Calu3 (cell line): Measurements from ENCODE around the gene PRMT2. TPM values are rescaled to one million over a fixed set of nuclear protein-coding genes. Genes with fewer than 3 reads are reported as not detected.

Experiments
- BruUV-seq: library from RNA; stranded (reverse); fragments of 400-500 nt; replicated peaks from 2 replicates; lab custom pipeline; 2021; lab: Mats Ljungman, UMichigan
- CTCF ChIA-PET: fragments of 300-600 bp; sonication (Branson Sonifier 250); formaldehyde crosslinking; loops from one replicate; lab custom pipeline; 2022; ENCODE audit warnings: antibody characterized with exemption; lab: Charles Lee
- DNase-seq: peaks from one replicate; pipeline ENCODE4 v3.0.0; 2022
- H3K27ac Mint-ChIP-seq: one replicate; pipeline ENCODE4 v1.8.0; 2022; ENCODE audit warnings: mixed read lengths; ENCODE audit not compliant: unreplicated experiment
- H3K27me3 Mint-ChIP-seq: one replicate; pipeline ENCODE4 v1.8.0; 2022; ENCODE audit warnings: mixed read lengths; ENCODE audit not compliant: unreplicated experiment
- H3K36me3 Mint-ChIP-seq: one replicate; pipeline ENCODE4 v1.8.0; 2022; ENCODE audit warnings: mild to moderate bottlenecking, moderate library complexity, mixed read lengths; ENCODE audit not compliant: insufficient read depth, unreplicated experiment
- H3K4me1 Mint-ChIP-seq: one replicate; pipeline ENCODE4 v1.8.0; 2022; ENCODE audit warnings: mild to moderate bottlenecking, low read depth, mixed read lengths; ENCODE audit not compliant: unreplicated experiment
- H3K4me3 Mint-ChIP-seq: one replicate; pipeline ENCODE4 v1.8.0; 2022; ENCODE audit warnings: mild to moderate bottlenecking, low read depth, moderate library complexity, mixed read lengths; ENCODE audit not compliant: unreplicated experiment
- H3K9me3 Mint-ChIP-seq: one replicate; pipeline ENCODE4 v1.8.0; 2022; ENCODE audit warnings: low read depth, mixed read lengths; ENCODE audit not compliant: unreplicated experiment
- intact Hi-C: fragments of 100-400 bp; cut with micrococcal nuclease; formaldehyde crosslinking; loops from one replicate; pipeline ENCODE4 v1.10.0; 2022; ENCODE audit not compliant: unreplicated experiment
- total RNA-seq: library from RNA; stranded (reverse); gene quantifications from 2 replicates; pipeline ENCODE4 v1.2.3, GENCODE V29; 2022
- TF ChIP-seq, protein P1 (sequence below): fragments of 200-600 bp; IDR thresholded peaks from one replicate; pipeline ENCODE4 v1.8.0; 2022; ENCODE audit warnings: antibody characterized with exemption; ENCODE audit not compliant: unreplicated experiment

The PRMT2 gene
- total RNA-seq, 1 experiment from 2014 or later, result 59.4 TPM

DNA sequence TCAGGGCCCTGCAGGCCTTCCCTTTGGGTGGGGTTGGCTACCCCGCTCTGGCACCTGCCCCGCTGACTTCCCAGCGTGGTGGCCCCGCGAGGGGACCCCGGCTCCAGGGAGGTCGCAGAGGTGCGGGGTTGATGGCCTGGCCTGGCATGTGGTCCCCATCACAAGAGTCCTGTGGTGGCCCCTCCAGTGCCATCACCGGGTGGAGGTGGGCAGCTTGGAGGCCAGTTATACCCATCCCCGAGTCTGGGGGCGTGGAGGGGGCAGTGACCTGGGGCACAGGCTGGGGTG lies 26.8 kb downstream of the PRMT2 start:
- Mint-ChIP-seq H3K27me3 (no peaks in the 10 kb centered on the region), H3K4me3 (no peak overlapping the region), H3K4me1 (no peaks in the 10 kb centered on the region), H3K36me3 (peaks cover 25% of the 10 kb centered on the region), H3K27ac (no peak overlapping the region), H3K9me3 (no peaks in the 10 kb centered on the region)
- CTCF ChIA-PET, result no interaction called here
- BruUV-seq, result no TSS peak
- intact Hi-C loops, result no loop called here
- DNase-seq, result no peak
- TF ChIP-seq, protein P1, sequence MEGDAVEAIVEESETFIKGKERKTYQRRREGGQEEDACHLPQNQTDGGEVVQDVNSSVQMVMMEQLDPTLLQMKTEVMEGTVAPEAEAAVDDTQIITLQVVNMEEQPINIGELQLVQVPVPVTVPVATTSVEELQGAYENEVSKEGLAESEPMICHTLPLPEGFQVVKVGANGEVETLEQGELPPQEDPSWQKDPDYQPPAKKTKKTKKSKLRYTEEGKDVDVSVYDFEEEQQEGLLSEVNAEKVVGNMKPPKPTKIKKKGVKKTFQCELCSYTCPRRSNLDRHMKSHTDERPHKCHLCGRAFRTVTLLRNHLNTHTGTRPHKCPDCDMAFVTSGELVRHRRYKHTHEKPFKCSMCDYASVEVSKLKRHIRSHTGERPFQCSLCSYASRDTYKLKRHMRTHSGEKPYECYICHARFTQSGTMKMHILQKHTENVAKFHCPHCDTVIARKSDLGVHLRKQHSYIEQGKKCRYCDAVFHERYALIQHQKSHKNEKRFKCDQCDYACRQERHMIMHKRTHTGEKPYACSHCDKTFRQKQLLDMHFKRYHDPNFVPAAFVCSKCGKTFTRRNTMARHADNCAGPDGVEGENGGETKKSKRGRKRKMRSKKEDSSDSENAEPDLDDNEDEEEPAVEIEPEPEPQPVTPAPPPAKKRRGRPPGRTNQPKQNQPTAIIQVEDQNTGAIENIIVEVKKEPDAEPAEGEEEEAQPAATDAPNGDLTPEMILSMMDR, result no peak

DNA sequence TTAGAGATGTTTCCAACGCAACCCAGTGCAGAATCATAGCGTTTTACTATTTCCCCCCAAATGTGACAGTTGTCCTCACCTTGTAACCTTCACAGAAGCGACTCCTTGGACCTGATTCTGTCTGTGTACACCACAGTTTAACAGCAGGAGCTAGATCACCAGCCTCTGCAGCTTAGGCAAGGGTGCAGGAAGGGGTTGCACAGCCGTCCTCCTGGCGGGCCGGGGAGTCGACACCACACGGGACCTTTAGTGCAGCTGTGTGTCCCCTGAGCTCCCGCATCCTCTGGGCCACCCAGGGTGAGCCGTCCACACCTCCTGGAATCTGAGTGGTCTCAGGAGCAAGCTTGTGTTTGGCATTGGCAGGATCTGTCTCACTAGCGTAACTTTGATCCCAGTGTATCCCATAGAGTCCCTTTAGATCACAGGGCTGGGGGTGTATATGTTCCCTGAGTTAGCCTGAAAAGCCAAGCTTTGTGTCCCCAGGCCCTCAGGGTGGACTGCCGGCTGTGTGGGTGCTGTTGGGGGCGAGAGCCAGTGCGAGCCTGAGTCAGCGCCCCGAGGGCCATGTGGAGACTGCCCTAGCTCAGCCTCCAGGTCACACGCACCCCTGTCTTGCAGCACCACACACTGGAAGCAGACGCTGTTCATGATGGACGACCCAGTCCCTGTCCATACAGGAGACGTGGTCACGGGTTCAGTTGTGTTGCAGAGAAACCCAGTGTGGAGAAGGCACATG lies 27.5 kb downstream of the PRMT2 start:
- intact Hi-C loops, result no loop called here
- TF ChIP-seq, protein P1, result no peak
- peaks cover 27% of the 10 kb centered on the region for H3K36me3 Mint-ChIP-seq
- no peaks in the 10 kb centered on the region for H3K4me1 Mint-ChIP-seq
- no peak for DNase-seq
- H3K27ac Mint-ChIP-seq, result no peak overlapping the region
- no peaks in the 10 kb centered on the region for H3K27me3 Mint-ChIP-seq
- no TSS peak for BruUV-seq
- no peak overlapping the region for H3K4me3 Mint-ChIP-seq
- H3K9me3 Mint-ChIP-seq, result no peaks in the 10 kb centered on the region
- CTCF ChIA-PET, result no interaction called here

DNA sequence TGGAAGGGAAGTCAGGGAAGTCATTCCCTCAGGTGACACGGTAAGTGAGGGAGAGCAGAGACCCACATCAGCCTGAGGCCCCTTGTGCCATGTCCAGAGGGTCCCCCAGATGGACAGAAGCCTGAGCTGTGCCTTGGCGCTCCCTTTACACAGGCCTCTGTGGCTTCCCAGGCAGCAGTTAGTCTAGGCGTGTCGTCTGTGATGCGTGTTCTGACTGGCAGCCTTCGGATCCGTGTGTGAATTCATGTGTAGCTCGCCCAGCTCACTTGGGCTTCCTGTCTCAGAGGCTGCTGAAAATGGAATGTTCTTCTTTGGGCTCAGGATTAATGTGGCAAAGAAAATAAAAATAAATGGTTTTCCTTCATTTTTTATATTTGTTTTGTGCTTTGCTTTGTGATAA lies 28.3 kb downstream of the PRMT2 start:
- TF ChIP-seq, protein P1, result no peak
- no peak overlapping the region for H3K4me3 Mint-ChIP-seq
- CTCF ChIA-PET, result no interaction called here
- H3K27ac Mint-ChIP-seq, result no peak overlapping the region
- peaks cover 26% of the 10 kb centered on the region for H3K36me3 Mint-ChIP-seq
- intact Hi-C loops, result no loop called here
- H3K27me3 Mint-ChIP-seq, result no peaks in the 10 kb centered on the region
- no peaks in the 10 kb centered on the region for H3K9me3 Mint-ChIP-seq
- DNase-seq, result no peak
- no peaks in the 10 kb centered on the region for H3K4me1 Mint-ChIP-seq
- no TSS peak for BruUV-seq

DNA sequence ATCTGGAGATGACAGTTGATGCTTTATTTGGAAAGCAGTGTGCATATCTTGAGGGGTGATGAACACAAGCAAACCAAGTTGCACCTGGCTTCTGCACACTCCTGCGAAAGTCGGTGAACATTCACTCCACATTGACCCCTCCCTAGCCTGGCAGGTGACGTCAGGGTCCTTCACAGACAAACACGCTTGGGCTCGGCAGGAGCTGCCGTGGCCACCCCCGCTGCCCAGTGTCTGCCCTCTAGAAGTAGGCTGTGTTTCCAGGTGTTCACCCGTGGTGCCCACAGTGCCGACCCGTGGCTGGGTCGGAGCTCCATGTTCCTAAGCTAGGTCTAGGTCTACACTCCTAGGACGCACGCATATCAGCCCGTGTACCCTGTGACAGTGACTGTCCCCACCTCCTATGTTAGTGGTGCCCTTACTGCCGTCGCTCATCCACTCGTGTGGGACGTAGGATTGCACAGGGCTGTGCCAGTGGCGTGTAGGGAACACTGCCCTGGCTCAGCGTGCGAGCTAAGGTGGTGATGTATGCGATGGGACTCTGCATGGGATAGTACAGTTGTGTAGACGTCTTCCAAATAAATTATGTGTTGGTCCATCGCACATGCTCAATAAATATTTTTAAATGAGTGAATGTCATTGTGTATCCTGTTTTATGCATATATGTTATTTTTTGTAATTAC lies 29.0 kb downstream of the PRMT2 start:
- no peaks in the 10 kb centered on the region for H3K27me3 Mint-ChIP-seq
- intact Hi-C loops, result no loop called here
- H3K4me1 Mint-ChIP-seq, result no peaks in the 10 kb centered on the region
- DNase-seq, result no peak
- no peaks in the 10 kb centered on the region for H3K9me3 Mint-ChIP-seq
- CTCF ChIA-PET, result no interaction called here
- no peak overlapping the region for H3K4me3 Mint-ChIP-seq
- no TSS peak for BruUV-seq
- no peak overlapping the region for H3K27ac Mint-ChIP-seq
- TF ChIP-seq, protein P1, result no peak
- H3K36me3 Mint-ChIP-seq, result peaks cover 21% of the 10 kb centered on the region
